Fibroblast of lung (primary cell): ENCODE measurements around the gene AXIN2.

Experiments used
- CTCF ChIP-seq, 2 donors: IDR thresholded peaks in 1 of 2; conservative IDR thresholded peaks in 1 of 2; 1 replicate in 1 of 2; 2 replicates in 1 of 2; pipeline ENCODE4 v1.5.1; 2011 to 2012; ENCODE audit warnings: low read length in 2 of 2, control low read depth in 1 of 2, inconsistent platforms in 1 of 2, low read depth in 1 of 2, mild to moderate bottlenecking in 1 of 2
- EZH2 ChIP-seq: IDR thresholded peaks from 2 replicates; pipeline ENCODE4 v1.5.1; 2012; ENCODE audit warnings: low read length, control low read depth, mild to moderate bottlenecking; ENCODE audit errors: missing control alignments

GRCh38 chr17:65488665-65489064 is 72.8 kb downstream of the AXIN2 start:
- no peak for TF ChIP-seq CTCF (conservative IDR thresholded peaks at IDR 0.05 in 1 of 2, IDR thresholded peaks at IDR 0.05 in 1 of 2; ENCODE audit: low read depth in 1 of 2, low read length in 2 of 2)
- TF ChIP-seq EZH2, result no peak
